COLO829 (cell line): Measurements from ENCODE around the gene SLCO1A2.
"Not testable (repeated sequence)": the region's sequence is repeated elsewhere in the genome, so short reads cannot be mapped to it uniquely, and the experiment has no call there.

Experiments used
- DNase-seq: peaks from one replicate; pipeline ENCODE4 v3.0.0; 2012; ENCODE audit warnings: low spot score

The SLCO1A2 gene, protein sequence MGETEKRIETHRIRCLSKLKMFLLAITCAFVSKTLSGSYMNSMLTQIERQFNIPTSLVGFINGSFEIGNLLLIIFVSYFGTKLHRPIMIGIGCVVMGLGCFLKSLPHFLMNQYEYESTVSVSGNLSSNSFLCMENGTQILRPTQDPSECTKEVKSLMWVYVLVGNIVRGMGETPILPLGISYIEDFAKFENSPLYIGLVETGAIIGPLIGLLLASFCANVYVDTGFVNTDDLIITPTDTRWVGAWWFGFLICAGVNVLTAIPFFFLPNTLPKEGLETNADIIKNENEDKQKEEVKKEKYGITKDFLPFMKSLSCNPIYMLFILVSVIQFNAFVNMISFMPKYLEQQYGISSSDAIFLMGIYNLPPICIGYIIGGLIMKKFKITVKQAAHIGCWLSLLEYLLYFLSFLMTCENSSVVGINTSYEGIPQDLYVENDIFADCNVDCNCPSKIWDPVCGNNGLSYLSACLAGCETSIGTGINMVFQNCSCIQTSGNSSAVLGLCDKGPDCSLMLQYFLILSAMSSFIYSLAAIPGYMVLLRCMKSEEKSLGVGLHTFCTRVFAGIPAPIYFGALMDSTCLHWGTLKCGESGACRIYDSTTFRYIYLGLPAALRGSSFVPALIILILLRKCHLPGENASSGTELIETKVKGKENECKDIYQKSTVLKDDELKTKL

DNA sequence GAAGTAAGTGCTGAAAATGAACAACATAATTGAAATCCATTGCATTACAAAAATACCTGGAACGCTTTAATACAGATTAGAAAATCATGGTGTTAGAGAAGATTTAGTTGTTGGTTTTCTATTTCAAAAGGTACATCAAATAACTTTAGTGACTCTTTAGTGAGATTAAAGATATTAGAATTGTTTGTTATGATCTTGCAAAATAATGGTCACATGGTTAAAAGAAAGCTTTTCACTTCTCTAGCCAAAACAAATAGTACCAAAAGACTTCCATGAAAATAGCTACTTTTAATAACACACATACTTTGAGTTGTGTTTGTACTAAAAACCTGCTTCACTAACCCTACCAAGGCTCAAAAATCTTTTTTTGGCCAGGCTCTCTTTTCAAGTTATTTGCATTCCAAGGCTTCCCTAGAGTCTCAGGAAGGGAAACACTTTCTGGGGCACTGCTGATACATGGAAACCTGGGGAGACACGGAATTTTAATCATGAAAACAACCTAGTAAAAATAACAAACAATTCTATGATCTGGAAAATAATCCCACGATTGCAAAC is at the start of gene SLCO1A2:
Gene SLCO1A2 (minus strand): TSS at position 147 of the 555 bp plus-strand sequence. CDS start 270 bp downstream, outside the sequence.
- DNase-seq: no peak

DNA sequence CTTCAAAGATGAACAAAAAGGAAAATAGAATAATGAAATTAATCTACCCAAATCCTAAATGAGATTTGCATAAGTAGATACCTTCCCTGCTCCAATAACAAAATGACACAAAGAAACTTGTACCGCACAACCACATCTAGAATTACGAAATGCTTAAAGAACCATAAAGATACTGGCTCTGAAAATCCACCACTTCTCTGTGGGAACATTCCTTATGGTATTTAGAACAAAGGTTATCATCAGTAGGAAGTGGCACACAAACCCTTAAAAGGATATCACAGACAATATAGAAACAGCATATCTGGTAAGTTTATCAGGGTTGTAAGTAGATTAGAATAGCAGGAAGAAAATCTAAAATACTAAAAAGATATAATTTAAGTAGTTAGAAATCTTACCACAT is 49.5 kb upstream of the SLCO1A2 start:
- DNase-seq: no peak

DNA sequence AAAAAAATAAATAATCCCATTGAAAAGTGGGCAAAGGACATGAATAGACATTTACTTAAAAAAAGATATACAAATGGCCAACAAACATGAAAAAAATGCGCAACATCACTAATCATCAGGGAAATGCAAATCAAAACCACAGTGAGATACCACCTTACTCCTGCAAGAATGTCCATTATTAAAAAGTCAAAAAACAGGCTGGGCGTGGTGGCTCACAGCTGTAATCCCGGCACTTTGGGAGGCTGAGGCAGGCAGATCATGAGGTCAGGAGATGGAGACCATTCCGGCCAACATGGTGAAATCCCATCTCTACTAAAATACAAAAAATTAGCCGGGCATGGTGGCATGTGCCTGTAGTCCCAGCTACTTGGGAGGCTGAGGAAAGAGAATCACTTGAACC is 46.6 kb upstream of the SLCO1A2 start:
- DNase-seq: not testable (repeated sequence)

DNA sequence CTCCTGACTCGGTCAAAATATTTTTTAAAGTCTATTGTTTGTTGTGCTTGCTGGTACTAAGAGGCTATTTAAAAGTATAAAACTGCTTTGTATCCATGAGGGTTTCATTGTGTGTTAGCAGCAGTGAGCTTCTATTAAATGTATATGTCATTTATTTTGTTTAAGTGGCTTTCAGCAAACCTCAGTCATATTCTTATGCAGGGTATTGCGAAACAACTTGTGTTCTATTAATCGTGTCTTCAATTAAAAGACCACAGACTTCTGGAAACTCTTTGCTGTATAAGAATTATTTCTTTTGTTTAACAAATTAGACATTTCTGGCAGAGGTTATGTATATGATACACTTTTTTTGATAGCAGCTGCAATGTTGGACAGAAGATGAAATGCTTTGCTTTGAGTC is 44.5 kb upstream of the SLCO1A2 start:
- no peak for DNase-seq

DNA sequence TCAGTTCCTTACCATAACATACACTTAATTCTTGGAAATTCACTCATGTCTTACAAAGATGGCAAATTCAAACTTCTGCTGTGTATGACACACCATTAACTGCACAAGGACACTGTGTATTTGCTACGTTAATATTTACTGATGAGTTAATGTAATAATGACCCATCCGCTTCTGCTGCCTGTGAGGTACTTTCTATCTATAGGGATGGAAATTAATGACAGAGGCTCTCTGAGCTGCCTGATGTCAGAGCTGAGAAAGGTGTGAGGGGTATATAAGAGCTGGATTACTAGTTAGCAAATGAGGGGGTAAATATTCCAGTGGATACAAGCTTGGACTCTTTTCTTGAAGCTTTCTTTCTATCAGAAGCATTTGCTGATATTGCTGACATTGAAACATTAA is 37.9 kb upstream of the SLCO1A2 start, which contains the start of gene IAPP:
Gene IAPP (plus strand): TSS at position 301 of the 400 bp plus-strand sequence. CDS start 450 bp downstream, outside the sequence.
- DNase-seq: no peak

DNA sequence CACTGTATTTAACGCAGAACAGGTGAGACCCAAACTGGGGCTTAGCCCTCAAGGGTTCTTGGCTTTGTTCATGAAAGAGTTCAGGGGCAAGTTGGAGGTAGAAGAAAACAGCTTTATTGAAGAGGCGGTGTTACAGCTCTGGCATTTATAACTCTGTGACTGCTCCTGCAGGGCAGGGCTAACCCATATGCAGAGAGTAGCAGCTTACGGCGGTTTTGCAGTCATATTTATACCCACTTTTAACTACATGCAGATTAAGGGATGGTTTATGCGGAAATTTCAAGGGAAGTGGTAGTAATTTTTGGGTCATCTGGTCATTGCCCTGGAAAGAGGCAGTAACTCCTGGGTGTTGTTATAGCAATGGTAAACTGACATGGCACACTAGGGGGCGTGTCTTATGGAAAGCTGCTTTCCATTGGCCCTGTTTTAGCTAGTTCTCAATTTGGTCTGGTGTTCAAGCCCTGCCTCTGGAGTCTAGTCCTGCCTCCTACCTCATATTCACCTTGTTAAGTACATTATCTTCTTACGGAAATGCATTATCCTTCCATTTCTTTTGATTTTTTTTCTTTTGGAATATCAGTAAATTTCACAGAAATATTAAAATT is 36.2 kb upstream of the SLCO1A2 start:
- no peak for DNase-seq

DNA sequence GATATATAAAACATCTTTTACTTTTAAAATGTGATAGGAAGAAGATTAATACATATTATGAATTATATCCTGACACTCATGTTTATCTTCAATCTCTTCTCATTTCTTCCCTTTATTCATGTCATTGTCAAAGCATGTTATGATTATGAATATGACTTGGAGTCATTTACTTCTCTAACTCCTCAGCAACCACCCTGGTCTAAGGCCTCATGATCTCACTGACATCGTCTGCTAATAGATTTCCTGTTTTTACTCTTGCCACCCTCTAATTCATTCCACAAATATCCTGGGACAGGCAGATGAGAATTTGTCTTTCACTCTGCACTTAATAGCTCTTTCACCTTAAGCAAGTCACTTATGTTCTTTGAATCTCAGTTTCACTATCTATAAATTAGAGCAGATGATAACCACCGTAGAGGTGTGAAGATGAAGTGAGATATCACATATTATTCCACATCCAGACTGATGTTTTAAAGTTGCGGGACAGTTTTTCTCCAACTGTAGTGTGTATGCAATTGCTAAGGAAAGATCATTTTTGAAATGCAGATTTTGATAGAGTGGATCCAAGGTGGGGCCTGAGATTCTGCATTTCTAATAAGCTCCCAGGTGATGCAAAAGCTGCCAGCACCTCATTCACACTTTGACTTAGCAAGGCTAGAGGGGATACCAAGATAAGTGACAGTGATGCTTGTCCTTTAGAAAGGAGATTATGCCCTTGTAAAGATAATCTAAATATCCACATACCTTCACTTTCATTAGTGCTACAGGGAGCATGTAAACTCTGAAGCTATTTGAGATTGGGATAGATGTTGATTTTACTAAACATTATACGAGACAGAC is 34.6 kb upstream of the SLCO1A2 start:
- no peak for DNase-seq

DNA sequence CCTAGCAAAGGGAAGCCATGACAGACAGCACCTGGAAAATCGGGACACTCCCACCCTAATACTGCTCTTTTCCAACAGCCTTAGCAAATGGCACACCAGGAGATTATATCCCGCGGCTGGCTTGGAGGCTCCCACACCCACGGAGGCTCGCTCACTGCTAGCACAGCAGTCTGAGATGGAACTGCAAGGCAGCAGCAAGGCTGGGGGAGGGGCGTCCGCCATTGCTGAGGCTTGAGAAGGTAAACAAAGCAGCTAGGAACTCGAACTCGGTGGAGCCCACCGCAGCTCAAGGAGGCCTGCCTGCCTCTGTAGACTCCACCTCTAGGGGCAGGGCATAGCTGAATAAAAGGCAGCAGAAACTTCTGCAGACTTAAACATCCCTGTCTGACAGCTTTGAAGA is 25.9 kb upstream of the SLCO1A2 start:
- DNase-seq: not testable (repeated sequence)

DNA sequence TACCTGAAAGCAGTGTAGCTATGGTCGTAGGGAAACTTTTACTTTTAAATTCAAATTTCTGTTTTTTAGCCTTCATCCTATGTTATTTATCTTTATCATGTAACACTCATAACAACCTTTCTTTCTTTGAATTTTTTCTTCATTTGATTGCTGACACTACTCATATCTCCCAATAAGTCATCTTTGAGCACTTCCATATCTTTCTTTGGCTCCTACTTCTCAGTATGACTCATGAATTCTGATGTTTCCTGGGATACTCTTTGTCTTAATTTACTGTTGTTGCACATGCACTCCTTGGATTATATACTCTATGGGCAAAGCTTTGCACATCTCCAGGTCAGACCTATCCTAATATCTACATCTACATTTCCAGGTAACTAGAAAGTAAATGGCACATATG is 19.9 kb upstream of the SLCO1A2 start:
- no peak for DNase-seq

DNA sequence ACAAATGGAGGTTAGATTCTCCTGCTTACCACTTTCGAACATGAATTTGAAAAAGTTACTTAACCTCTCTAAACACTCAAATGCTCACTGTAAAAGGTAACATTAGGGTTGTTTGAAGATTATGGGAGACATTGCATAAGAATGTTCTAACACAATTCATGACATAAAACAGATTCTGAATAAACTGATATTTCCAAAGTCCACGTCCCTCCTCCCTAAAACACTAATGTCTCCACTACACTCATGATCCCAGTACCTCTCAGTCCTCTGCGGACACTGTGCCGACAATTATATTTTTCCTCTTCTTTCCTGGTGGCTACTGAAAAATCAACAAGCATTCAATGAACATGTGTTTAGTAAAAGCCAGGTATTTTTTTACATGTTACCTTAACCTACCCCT is 19.2 kb upstream of the SLCO1A2 start:
- no peak for DNase-seq

DNA sequence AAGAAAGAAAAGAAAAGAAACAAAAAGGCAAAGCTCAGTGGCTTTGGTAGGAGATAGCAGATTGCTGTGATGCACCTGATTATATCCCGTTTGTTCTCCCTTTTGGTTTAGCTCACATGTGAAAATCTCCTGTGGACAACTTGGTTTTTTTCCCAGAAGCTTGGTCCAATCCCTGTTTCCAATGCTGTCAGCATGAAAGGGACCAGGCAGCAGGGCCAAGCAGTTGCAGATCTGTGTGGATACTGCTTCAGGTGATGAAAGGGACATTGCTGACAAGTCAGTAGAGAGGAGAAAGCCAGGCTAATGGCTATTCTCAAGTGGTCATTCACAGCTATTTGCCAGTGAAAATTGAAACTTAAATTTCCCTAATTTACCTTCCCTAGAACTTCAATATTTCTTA is 18.8 kb upstream of the SLCO1A2 start:
- no peak for DNase-seq

DNA sequence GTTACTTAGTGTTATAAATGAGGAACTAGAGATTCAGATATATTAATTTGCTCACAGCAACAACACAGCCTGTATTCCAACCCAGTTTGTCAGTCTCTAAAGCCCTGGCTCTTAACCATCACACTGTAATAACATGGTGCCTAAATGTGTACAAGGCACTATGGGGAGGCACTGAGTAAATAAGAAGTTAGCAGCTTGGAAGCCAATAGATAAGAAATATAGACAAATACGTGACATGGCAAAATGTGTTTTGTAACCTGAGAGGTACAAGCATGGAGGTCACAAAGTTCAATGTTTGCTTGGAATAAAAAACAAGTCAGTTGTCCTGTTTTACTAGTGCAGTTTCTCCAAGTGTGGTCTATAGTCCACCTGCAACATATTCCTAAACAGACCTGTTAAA is 16.3 kb upstream of the SLCO1A2 start:
- DNase-seq: no peak

DNA sequence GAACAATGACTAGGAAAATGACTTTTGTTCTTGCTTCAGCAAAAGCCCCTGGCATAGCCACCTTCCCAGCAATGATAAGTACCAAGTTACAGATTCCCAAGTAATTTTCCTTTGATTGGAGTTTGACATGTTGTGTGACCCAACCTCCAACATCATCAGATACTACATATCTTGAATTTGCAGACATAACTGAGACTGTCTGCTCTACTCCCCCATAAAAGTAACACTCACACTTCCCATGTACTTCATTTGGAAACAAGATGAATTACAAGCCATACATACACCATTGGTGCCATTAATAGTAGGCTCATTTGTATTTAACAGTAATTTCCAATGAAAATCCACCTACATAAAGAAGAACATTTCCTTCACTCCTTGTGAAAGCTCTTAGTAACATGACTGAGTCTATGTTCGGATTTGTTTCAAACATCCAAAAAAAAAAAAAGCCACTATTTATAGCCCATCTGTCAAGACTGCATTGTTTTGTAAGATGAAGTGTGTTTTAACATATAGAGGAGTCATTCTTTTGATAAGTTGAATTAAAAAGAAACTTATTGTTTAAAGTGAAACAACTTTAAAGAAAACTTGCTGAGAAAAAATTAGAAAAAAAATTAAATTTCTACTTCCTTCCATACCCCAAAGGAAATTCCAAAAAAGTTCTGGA is 12.0 kb upstream of the SLCO1A2 start:
- DNase-seq: peak; percentile 66

DNA sequence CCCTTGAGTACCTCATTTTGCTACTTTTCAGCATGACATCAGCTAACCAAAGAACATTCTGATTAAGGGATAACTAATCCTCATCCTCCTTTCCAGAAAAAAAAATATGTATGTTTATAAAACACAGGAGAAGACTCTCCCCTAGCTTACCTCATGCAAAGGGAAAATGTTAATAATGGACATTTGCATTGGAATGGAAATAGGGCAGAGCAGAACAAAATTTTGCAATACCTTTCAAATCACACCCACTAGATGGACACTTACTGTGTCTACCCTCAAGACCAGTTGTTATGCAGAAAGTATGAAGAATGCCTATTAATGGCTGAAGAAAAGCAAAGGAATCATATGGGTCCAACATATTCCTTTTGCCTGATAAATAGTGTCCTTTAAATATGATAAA is 8.9 kb upstream of the SLCO1A2 start:
- no peak for DNase-seq

DNA sequence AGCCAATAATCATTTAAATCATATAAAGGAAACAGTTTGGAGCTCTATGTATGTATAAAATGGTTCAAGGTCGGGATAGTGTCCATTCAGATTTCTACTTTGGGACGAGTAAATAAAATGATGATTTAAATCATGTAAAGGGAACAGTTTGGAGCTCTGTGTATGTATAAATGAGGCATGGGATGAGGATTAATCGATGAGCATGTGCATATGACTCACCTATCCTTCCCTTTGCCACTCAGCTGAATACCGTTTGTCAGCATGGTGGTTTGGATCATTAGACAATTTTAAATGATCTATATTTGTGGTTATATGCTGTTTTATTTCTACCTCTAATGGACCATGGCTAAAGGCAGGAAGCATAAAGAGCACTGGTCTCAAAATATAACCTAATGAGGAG is 7.1 kb upstream of the SLCO1A2 start:
- DNase-seq: no peak

DNA sequence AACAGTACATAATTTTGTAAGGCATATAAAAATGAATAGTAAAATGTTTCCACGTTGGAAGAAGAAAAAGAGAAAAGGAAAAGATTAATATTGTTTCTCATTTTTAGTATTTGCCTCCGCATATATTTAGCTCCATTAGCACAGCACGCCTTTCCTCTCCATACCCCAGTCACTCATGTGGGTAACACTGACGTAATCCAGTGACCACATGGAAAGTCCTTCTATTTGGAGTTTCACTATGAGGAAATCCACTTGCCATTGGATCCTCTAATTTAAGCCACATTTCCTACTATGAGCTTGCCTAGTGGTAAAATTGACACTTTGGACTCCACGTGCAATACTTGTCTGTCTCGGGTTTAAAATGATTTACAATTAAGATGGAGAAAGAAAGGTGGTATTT is 5.7 kb upstream of the SLCO1A2 start:
- no peak for DNase-seq

DNA sequence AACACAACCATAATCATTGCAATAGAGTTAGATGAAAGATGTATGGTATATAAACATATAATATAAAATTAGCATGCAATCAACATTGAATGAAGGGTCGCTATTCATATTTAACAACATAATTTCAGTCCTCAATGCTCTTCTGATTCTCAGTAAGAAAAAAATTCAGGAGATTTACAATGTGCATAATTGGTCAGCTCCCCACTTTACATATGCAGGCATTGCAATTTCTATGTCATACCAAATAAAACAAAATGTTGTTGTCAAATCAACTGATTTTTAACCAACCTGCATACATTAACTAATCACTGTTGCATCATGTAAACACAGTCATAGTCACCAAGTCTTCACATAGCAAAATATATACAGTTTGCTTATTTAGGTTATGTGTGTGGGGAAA is 5.2 kb upstream of the SLCO1A2 start:
- no peak for DNase-seq

DNA sequence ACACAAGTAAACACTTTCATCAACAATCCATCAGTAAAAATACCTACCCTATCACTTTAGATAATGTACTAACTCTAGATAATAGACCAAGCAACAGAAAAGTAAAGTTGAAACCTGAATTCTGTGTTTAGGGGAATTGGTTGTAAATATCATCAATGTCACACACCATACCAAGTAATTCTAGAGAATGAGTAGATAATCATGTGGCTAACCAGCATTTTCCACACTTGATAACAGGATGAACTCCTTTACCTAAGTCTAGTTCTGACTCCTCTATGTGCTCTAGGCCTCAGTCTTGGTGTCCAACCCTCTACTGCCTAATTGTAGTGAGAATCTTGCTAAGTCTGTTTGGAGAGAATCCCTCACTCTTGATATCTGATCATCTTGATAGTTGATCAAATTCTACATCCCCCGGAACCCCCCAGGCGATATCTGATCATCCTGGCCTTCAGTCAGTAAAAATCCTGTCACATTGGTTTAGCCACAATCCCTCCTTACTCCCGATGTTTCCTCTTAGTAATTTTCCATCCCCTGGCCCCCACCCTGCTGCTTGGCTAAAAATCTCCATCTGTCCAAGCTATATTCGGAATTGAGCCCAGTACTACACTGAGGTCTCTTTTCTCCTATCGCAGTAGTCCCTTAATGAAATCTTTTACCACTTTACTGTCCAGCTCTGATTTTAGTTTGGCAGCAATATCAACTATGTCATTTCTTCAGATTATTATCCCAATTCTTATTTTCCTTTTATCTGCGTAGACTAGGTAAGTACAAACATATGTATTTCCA is 3.4 kb upstream of the SLCO1A2 start:
- DNase-seq: no peak

DNA sequence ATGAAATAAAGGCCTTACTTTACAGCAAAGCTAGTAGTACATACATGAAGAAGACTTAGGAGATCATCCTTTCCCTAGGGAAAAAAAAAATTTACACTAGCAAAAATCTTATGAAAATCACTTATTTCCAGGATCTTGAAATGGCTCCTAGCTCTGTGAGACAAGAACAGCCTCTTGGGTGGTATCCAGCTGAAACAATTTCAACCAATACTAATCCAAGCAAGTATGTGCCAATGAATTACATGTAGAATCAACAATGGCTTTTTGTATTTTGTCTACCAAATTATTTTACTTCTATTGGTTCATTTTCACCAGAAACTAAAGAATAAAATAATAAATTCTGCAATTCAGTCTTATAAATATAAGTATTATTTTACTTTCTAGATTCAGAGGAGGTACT is 2.7 kb upstream of the SLCO1A2 start:
- no peak for DNase-seq

DNA sequence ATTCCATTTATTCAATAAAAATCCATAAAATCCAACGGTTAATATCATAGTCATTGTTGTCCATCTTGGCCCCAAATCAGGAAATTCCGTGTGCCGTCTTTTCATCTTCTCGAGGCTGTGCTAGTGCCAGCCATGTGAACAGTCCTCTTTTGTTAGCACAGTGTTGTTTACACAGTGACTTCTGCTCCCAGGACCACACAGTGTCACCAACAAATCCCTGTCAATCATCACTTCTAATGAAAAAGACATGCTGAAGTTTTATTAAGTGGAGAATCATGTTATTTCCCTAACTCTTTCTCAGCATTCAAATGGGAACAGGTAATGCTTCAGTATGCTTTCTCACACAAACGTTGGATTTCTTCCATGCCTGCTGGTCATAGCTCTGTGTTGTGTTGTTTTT is 1.9 kb upstream of the SLCO1A2 start:
- no peak for DNase-seq
